ENCODE results near the gene MT1A. TPM values are rescaled to one million over a fixed set of nuclear protein-coding genes. Genes with fewer than 3 reads are reported as not detected.

The MT1A gene
- total RNA-seq, 1 experiment from 2014 or later = not detected

DNA sequence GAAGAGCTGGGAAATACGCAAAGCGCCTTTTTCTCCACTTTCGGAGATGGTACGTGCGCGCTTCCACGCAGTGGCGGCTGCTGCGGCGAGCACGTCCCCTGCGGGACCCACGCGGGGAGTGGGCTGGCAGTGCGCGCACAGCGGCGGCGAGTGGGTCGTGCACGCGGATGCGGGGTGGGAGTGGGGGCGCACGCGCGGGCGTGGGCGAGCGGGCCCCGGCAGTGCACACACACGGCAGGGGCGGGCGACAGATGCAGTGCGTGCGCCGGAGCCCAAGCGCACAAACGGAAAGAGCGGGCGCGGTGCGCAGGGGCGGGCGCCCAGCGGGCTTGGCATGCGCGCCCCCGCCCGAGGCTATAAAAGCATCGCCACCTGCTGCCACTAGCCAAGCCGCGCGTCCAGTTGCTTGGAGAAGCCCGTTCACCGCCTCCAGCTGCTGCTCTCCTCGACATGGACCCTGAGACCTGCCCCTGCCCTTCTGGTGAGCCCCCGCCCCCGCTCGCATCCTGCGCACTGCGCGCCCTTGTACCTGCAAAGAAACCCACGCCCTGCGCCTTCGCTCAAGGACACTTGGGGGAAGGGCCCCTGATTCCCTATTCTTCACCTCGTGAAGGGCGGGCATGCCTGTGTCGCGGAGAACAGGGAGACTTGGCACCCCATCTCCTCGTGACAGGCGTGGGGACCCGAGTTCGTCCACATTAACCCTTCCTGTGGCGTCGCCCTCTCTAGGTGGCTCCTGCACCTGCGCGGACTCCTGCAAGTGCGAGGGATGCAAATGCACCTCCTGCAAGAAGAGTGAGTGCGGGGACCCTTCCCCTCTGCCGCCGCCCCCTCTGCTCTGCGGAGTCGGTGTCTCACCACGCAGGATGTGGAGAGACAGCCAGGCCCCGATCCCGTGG is 49.1 kb upstream of the MT1A start, which contains the start of gene MT3:
Gene MT3, plus strand, starts transcription at position 388 of the 899 bp plus-strand sequence. Its CDS starts 63 bp downstream, at position 451.
- no peaks in the 10 kb centered on the region for H3K36me3 ChIP-seq (ENCODE audit: control insufficient read depth in 1 of 2, insufficient read depth in 2 of 2, low read length in 2 of 2)
- H3K27me3 ChIP-seq (ENCODE audit: insufficient read depth, low read length) = 0 out of 2 replicates have a peak, but pooled peaks cover 3% of the 10 kb centered on the region
- ChIA-PET RAD21 (ENCODE audit: low non-redundant PET in 1 of 2, low total read pairs in 2 of 2, uncharacterized antibody in 2 of 2, unreplicated experiment in 2 of 2) (no interaction called here), POLR2A (no interaction called here), CTCF (interaction anchor here (0.8 kb wide), 1 partner anchor 14 kb away, joined by 3 read pairs; no protein-coding TSS in a partner anchor)
- TF ChIP-seq TCF7L2 (IDR thresholded peaks at IDR 0.05; ENCODE audit: borderline replicate concordance, extremely low read depth, insufficient read depth, insufficient read length) = no peak
- TF ChIP-seq SIN3A (IDR thresholded peaks at IDR 0.05; ENCODE audit: low read depth) = no peak
- TF ChIP-seq, protein P1, sequence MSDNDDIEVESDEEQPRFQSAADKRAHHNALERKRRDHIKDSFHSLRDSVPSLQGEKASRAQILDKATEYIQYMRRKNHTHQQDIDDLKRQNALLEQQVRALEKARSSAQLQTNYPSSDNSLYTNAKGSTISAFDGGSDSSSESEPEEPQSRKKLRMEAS (IDR thresholded peaks at IDR 0.05) = no peak
- no peak for TF ChIP-seq ZFX (IDR thresholded peaks at IDR 0.05)
- no peak for TF ChIP-seq ZNF274 (IDR thresholded peaks at IDR 0.05; ENCODE audit: low read depth, low read length)
- no peak for TF ChIP-seq EZH2phosphoT487 (IDR thresholded peaks at IDR 0.05; ENCODE audit: borderline replicate concordance)
- no peak for TF ChIP-seq EGR1 (IDR thresholded peaks at IDR 0.05; ENCODE audit: low read depth)
- no peak for TF ChIP-seq POLR2AphosphoS5 (IDR thresholded peaks at IDR 0.05; ENCODE audit: low read depth, low read length)
- TF ChIP-seq, protein P2, sequence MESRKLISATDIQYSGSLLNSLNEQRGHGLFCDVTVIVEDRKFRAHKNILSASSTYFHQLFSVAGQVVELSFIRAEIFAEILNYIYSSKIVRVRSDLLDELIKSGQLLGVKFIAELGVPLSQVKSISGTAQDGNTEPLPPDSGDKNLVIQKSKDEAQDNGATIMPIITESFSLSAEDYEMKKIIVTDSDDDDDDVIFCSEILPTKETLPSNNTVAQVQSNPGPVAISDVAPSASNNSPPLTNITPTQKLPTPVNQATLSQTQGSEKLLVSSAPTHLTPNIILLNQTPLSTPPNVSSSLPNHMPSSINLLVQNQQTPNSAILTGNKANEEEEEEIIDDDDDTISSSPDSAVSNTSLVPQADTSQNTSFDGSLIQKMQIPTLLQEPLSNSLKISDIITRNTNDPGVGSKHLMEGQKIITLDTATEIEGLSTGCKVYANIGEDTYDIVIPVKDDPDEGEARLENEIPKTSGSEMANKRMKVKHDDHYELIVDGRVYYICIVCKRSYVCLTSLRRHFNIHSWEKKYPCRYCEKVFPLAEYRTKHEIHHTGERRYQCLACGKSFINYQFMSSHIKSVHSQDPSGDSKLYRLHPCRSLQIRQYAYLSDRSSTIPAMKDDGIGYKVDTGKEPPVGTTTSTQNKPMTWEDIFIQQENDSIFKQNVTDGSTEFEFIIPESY (IDR thresholded peaks at IDR 0.05; ENCODE audit: extremely low read depth, insufficient replicate concordance, low read length) = no peak
- TF ChIP-seq, protein P3, sequence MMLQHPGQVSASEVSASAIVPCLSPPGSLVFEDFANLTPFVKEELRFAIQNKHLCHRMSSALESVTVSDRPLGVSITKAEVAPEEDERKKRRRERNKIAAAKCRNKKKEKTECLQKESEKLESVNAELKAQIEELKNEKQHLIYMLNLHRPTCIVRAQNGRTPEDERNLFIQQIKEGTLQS (IDR thresholded peaks at IDR 0.05) = no peak
- no peak within 1 kb of the TSS for H3K4me2 ChIP-seq (ENCODE audit: low read length)
- H3K4me1 ChIP-seq (ENCODE audit: control insufficient read depth in 1 of 2, insufficient read depth in 2 of 2, low read length in 2 of 2) = no peaks in the 10 kb centered on the region
- no peak within 1 kb of the TSS for H3K4me3 ChIP-seq (replicated peaks in 1 of 2; ENCODE audit: low read depth in 1 of 2, low read length in 2 of 2)
- H3K9ac ChIP-seq (ENCODE audit: low read length) = no peak within 1 kb of the TSS
- no peaks in the 10 kb centered on the region for H3K9me3 ChIP-seq (ENCODE audit: control insufficient read depth in 1 of 2, insufficient read depth in 1 of 2, low read depth in 1 of 2, low read length in 2 of 2)
- H4K20me1 ChIP-seq (ENCODE audit: insufficient read depth) = no peaks in the 10 kb centered on the region
- ATAC-seq (no peak), DNase-seq (ENCODE audit: low read depth, low spot score) (no peak)
- intact Hi-C loops (cut with micrococcal nuclease) = no loop called here
- no peak within 1 kb of the TSS for H3K27ac ChIP-seq (ENCODE audit: low read depth, low read length)
- H3K79me2 ChIP-seq (ENCODE audit: insufficient read depth, low read length) = no peaks in the 10 kb centered on the region
- H3K9me2 ChIP-seq (ENCODE audit: insufficient read depth) = no peaks in the 10 kb centered on the region
- no peak within 1 kb of the TSS for H2AFZ ChIP-seq (ENCODE audit: low read depth, low read length, poor library complexity, severe bottlenecking)
- no TSS peak for BruUV-seq (replicated peaks)

Measured in HCT116 (cell line).